Testis (tissue), 3 donors: ENCODE measurements around the gene DTD2. TPM values are rescaled to one million over a fixed set of nuclear protein-coding genes. Genes with fewer than 3 reads are reported as not detected.
A peak's percentile ranks its signal among the peaks of the same experiment; 100 is the strongest.

ENCODE experiments used
- DNase-seq: peaks from one replicate; pipeline ENCODE4 v3.0.0-alpha.2; 2019
- H3K27ac ChIP-seq, 2 donors: fragments of 200-600 bp; sonication (generic); one replicate each; pipeline ENCODE4 v1.5.1; 2019
- H3K27me3 ChIP-seq: fragments of 200-600 bp; sonication (generic); one replicate; pipeline ENCODE4 v1.5.1; 2019
- H3K36me3 ChIP-seq: fragments of 200-600 bp; sonication (generic); one replicate; pipeline ENCODE4 v1.5.1; 2017; ENCODE audit warnings: low read depth; ENCODE audit errors: missing control alignments
- H3K4me1 ChIP-seq: fragments of 200-600 bp; sonication (generic); one replicate; pipeline ENCODE4 v1.5.1; 2019
- H3K4me3 ChIP-seq, 2 donors: fragments of 200-600 bp; sonication (generic); one replicate each; pipeline ENCODE4 v1.5.1; 2017 to 2019
- H3K9me3 ChIP-seq: fragments of 200-600 bp; sonication (generic); one replicate; pipeline ENCODE4 v1.5.1; 2017
- POLR2A ChIP-seq: fragments of 450-650 bp; IDR thresholded peaks from one replicate; pipeline ENCODE4 v1.6.1; 2017; ENCODE audit warnings: antibody characterized with exemption, mild to moderate bottlenecking, moderate library complexity
- WGBS, 2 donors: methylation state at CpG; one replicate each; pipeline ENCODE4 v1.1.5; 2018; 5-methylcytosine and 5-hydroxymethylcytosine counted together
- intact Hi-C: fragments of 100-400 bp; cut with DNase I; formaldehyde crosslinking; loops from one replicate; pipeline ENCODE4 v1.15.1; 2023; ENCODE audit warnings: low total_unique reads
- polyA plus RNA-seq: library from polyadenylated mRNA; stranded (reverse); fragments of 350-450 nt; fragmentation: Illumina TruSeq; extraction: RNeasy Lipid Tissue Mini Kit (QIAGEN cat#74804); gene quantifications from one replicate; pipeline ENCODE4 v1.2.3, GENCODE V29; 2014; ENCODE audit warnings: low read depth, low replicate concordance; ENCODE audit not compliant: insufficient read depth
- total RNA-seq, 2 donors: library from RNA; depleted of rRNA; stranded (reverse); fragments of >200 nt; gene quantifications; one replicate each; pipeline ENCODE4 v1.2.3, GENCODE V29; 2016
- TF ChIP-seq, protein P1 (sequence below), 3 experiments: fragments of 450-650 bp in 2 of 3; fragments of 200-600 bp in 1 of 3; sonication (generic) in 1 of 3; IDR thresholded peaks; one replicate each; pipeline ENCODE4 v1.5.1; 2016 to 2019; ENCODE audit warnings: antibody characterized with exemption in 3 of 3, mild to moderate bottlenecking in 2 of 3, moderate library complexity in 1 of 3

Gene DTD2
- total and polyA plus RNA-seq, 3 donors from 2014 or later = 16.5 to 64.9 (median 56.7) TPM

DNA sequence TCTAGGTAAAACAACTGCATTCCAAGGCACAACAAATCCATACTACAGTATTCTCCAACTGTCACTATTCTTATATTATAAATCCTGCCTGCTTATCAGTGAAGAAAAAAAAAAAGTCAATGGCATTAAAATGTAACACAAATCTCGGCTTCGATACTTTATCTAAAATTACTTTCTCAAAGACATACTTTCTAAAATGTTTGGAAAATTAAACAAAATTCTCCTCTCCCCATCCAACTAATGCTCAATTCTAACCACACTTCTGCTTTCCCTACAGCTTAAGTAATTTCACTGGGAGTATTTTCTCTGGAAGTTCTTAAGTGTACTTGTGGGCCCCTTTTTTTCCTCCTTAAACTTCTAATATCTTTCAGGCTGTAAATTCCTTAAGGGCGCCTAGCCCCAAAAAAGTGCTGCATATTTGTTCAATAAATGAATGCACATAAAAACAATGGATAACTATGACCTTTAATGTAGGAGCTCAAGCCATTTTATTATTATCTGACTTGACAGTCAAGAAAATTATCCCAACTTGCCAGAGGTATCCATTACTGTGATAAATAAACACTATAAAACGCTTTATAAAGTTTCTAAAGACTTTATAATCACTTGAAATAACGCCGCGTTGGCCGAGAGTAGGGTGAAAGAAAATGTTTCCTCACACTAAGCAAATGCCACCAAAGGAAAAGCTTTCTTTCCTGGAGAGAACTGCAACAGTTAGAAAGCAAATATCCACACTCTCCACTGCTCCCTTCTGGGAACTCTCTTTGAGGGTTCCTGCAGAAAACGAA, 37.9 kb downstream of the DTD2 start:
- peak overlapping the region; percentile 90 to 94 for H3K4me3 ChIP-seq
- no peaks in the 10 kb centered on the region for H3K36me3 ChIP-seq
- no peak for DNase-seq
- no peaks in the 10 kb centered on the region for H3K9me3 ChIP-seq
- 2 to 3% methylated on average over 8 to 9 of the region's 9 CpGs for WGBS, 2 donors
- no peak for TF ChIP-seq POLR2A
- TF ChIP-seq, protein P1, sequence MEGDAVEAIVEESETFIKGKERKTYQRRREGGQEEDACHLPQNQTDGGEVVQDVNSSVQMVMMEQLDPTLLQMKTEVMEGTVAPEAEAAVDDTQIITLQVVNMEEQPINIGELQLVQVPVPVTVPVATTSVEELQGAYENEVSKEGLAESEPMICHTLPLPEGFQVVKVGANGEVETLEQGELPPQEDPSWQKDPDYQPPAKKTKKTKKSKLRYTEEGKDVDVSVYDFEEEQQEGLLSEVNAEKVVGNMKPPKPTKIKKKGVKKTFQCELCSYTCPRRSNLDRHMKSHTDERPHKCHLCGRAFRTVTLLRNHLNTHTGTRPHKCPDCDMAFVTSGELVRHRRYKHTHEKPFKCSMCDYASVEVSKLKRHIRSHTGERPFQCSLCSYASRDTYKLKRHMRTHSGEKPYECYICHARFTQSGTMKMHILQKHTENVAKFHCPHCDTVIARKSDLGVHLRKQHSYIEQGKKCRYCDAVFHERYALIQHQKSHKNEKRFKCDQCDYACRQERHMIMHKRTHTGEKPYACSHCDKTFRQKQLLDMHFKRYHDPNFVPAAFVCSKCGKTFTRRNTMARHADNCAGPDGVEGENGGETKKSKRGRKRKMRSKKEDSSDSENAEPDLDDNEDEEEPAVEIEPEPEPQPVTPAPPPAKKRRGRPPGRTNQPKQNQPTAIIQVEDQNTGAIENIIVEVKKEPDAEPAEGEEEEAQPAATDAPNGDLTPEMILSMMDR (IDR thresholded peaks at IDR 0.05) = no peak
- no peaks in the 10 kb centered on the region for H3K27me3 ChIP-seq
- H3K4me1 ChIP-seq = peaks cover 6% of the 10 kb centered on the region
- intact Hi-C loops = no loop called here
- peak overlapping the region; percentile 70 to 91 for H3K27ac ChIP-seq

DNA sequence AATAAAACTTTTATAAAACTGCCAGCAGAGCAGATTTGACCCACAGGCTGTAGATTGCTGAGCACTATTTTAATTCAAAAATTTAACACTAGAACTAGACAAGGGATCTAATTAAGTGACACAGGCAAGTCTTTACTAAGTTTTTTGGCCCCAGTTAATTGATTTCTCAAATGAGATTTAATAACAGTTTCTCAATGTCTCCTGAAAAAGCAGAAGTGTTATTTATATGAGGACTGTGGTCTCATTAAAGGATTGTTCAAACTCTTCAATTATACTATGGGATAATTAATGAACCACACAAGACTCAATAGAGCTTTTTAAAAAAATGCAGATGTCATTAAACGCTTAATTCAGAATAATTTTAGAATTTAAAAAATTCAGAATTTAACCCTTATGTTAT, 38.9 kb downstream of the DTD2 start:
- Histone ChIP-seq H3K4me3 (no peak overlapping the region), H3K4me1 (peaks cover 6% of the 10 kb centered on the region), H3K9me3 (no peaks in the 10 kb centered on the region), H3K36me3 (no peaks in the 10 kb centered on the region), H3K27ac (peak overlapping the region in 1 of 2 donors; percentile 91), H3K27me3 (no peaks in the 10 kb centered on the region)
- WGBS, 2 donors = 35 to 43% methylated on average over 1 of the region's 1 CpG
- no peak for TF ChIP-seq POLR2A
- TF ChIP-seq, protein P1 (IDR thresholded peaks at IDR 0.05) = no peak
- DNase-seq = no peak
- intact Hi-C loops = no loop called here

GRCh38 chr14:31414190-31414833, 43.0 kb downstream of the DTD2 start:
- 38 to 63% methylated on average over 1 of the region's 1 CpG for WGBS, 2 donors
- no peak overlapping the region for H3K4me3 ChIP-seq
- no peak for TF ChIP-seq POLR2A
- TF ChIP-seq, protein P1 (IDR thresholded peaks at IDR 0.05) = no peak
- H3K9me3 ChIP-seq = no peaks in the 10 kb centered on the region
- H3K4me1 ChIP-seq = peaks cover 6% of the 10 kb centered on the region
- intact Hi-C loops = no loop called here
- no peak for DNase-seq
- no peak overlapping the region for H3K27ac ChIP-seq
- no peaks in the 10 kb centered on the region for H3K36me3 ChIP-seq
- H3K27me3 ChIP-seq = no peaks in the 10 kb centered on the region

- H3K27me3 ChIP-seq = no peaks in the 10 kb centered on the region
- WGBS, 2 donors = 18 to 33% methylated on average over 2 of the region's 2 CpGs
- no peaks in the 10 kb centered on the region for H3K9me3 ChIP-seq
- DNase-seq = no peak
- H3K27ac ChIP-seq = no peak overlapping the region
- no peak overlapping the region for H3K4me3 ChIP-seq
- H3K4me1 ChIP-seq = no peaks in the 10 kb centered on the region
- TF ChIP-seq POLR2A = no peak
- TF ChIP-seq, protein P1 (IDR thresholded peaks at IDR 0.05) = no peak
- H3K36me3 ChIP-seq = no peaks in the 10 kb centered on the region
- intact Hi-C loops = no loop called here
Observed at GRCh38 chr14:31411218-31411727, 46.0 kb downstream of the DTD2 start.
